ENCODE results near the gene AGAP3.

DNA sequence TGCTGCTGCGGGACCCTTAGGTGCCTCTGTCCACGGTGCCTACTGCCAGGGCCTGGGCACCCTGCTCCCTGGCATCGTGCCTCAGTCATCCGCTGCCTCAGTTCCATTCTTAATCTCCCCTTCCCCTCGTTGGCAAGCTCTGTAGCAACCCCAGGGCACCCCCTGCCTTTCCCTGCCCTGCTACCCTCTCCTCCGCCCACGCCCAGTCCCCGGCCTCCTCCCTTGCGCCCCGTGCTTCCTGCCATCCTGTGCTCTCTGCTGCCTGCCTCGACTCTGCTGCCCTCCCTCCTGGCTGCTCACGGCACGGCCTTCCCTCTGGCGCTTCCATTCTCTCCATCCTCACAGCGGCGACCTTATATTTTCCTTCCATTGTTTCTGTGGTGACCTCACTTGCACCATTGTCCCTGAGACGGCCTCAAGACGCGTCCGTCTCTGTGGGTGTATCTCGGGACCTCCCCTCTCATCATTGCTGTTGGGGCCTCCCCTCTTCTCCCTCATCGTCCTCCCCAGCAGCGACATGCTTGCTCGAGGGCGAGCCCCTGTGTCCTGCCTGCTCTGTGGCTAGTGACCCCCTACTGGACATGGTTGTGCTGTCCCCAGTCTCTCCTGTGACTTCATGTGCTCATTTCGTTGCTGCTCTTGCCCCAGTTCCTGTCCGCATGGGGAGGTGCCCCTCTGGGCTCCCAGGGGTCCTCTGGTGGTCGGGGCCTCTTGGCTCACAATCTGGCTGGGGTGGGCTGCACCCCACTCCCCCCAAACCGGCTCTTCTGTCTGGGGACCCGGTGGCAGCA is 35.3 kb downstream of the AGAP3 start:
- no peak for TF ChIP-seq CTCF (IDR thresholded peaks at IDR 0.05)
- no peak for TF ChIP-seq POLR2AphosphoS5 (IDR thresholded peaks at IDR 0.05)
- no peak for TF ChIP-seq POLR2A (IDR thresholded peaks at IDR 0.05)

Data from prostate gland (tissue), 2 donors.